CD8-positive, alpha-beta memory T cell (primary cell): Measurements from ENCODE around the gene TMEM14C. TPM values are rescaled to one million over a fixed set of nuclear protein-coding genes. Genes with fewer than 3 reads are reported as not detected.

Source experiments
- CTCF ChIA-PET: fragments of 350-600 bp; sonication (Branson Sonifier 250); formaldehyde crosslinking; loops from one replicate; lab custom pipeline; 2021; ENCODE audit warnings: antibody characterized with exemption; lab: Charles Lee
- POLR2A ChIA-PET: fragments of 350-600 bp; sonication (Branson Sonifier 250); formaldehyde crosslinking; loops from one replicate; lab custom pipeline; 2021; ENCODE audit warnings: antibody characterized with exemption; lab: Charles Lee
- DNase-seq, 5 donors: peaks; one replicate each; pipeline versions ENCODE4 v3.0.0 to v3.0.0-alpha.2; 2020 to 2022; ENCODE audit warnings: mixed read lengths in 1 of 5
- H3K27ac ChIP-seq: one replicate; pipeline ENCODE4 v1.7.0; 2013; ENCODE audit warnings: low read depth, mild to moderate bottlenecking, low read length, moderate library complexity
- H3K27me3 ChIP-seq: 2 replicates; pipeline ENCODE4 v1.7.0; 2013; ENCODE audit warnings: low read length, mild to moderate bottlenecking; ENCODE audit not compliant: insufficient read depth, poor library complexity, severe bottlenecking
- H3K36me3 ChIP-seq: 2 replicates; pipeline ENCODE4 v1.7.0; 2013; ENCODE audit warnings: mild to moderate bottlenecking, low read length, moderate library complexity; ENCODE audit not compliant: insufficient read depth
- H3K4me1 ChIP-seq: 2 replicates; pipeline ENCODE4 v1.7.0; 2013; ENCODE audit warnings: mild to moderate bottlenecking, low read length, moderate library complexity; ENCODE audit not compliant: insufficient read depth
- H3K4me3 ChIP-seq: 2 replicates; pipeline ENCODE4 v1.7.0; 2013; ENCODE audit warnings: mild to moderate bottlenecking, low read length
- H3K9me3 ChIP-seq: 2 replicates; pipeline ENCODE4 v1.7.0; 2013; ENCODE audit warnings: mild to moderate bottlenecking, low read length
- H3K27ac Mint-ChIP-seq, 8 donors: one replicate each; pipeline ENCODE4 v1.8.0; 2020 to 2021; ENCODE audit warnings: mixed read lengths in 8 of 8, mild to moderate bottlenecking in 6 of 8, inconsistent platforms in 3 of 8, moderate library complexity in 3 of 8
- H3K27me3 Mint-ChIP-seq, 2 donors: one replicate each; pipeline ENCODE4 v1.8.0; 2020 to 2021; ENCODE audit warnings: mixed read lengths in 2 of 2, mild to moderate bottlenecking in 1 of 2, moderate library complexity in 1 of 2
- H3K36me3 Mint-ChIP-seq, 3 donors: one replicate each; pipeline ENCODE4 v1.8.0; 2020 to 2021; ENCODE audit warnings: mixed read lengths in 3 of 3, inconsistent platforms in 1 of 3, mild to moderate bottlenecking in 1 of 3
- H3K4me1 Mint-ChIP-seq, 3 donors: one replicate each; pipeline ENCODE4 v1.8.0; 2020 to 2021; ENCODE audit warnings: mixed read lengths in 3 of 3, inconsistent platforms in 1 of 3, mild to moderate bottlenecking in 1 of 3
- H3K4me3 Mint-ChIP-seq, 7 donors: one replicate each; pipeline ENCODE4 v1.8.0; 2020 to 2021; ENCODE audit warnings: mixed read lengths in 7 of 7, mild to moderate bottlenecking in 6 of 7, moderate library complexity in 4 of 7, inconsistent platforms in 2 of 7
- H3K9me3 Mint-ChIP-seq, 5 donors: one replicate each; pipeline ENCODE4 v1.8.0; 2020 to 2022; ENCODE audit warnings: mixed read lengths in 5 of 5, mild to moderate bottlenecking in 3 of 5, moderate library complexity in 2 of 5, inconsistent platforms in 1 of 5
- polyA plus RNA-seq: library from polyadenylated mRNA; unstranded; fragments of 300-500 nt; fragmentation: Illumina TruSeq; gene quantifications from one replicate; pipeline ENCODE4 v1.2.3, GENCODE V29; 2021
- total RNA-seq, 2 experiments: library from RNA; stranded (reverse); gene quantifications; one replicate each; pipeline ENCODE4 v1.2.3, GENCODE V29; 2021

Gene TMEM14C
- total and polyA plus RNA-seq, 3 experiments from 2014 or later = 62.8 to 79.8 (median 68.0) TPM

DNA sequence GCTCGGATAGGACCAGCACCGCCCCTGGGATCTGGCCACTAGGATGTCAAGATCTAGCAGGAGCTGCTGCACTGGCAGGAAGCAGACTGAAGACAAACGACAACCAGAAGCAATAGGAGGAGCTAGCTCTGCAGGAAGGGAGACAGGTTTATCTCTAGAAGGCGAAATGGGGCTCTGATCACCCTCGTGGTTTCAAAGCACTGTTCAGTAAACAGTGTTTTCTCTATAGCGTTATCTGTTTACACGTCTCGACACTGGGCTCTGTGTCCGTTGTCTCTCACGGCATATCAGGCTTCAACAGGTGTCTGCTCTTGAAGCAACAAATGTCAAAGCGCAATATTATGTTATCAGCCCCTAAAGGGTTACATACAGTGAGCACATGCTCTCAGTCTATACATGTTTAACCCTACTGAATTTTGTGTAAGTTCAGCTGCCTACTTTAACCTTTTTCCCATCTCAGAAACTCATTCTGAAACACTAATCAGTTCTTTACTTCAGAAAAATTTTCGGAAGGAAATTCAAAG is 48.6 kb downstream of the TMEM14C start:
- H3K4me3 ChIP-seq = no peak overlapping the region
- peaks cover 0 to 5% (median 4%) of the 10 kb centered on the region in 3 donors for H3K4me1 Mint-ChIP-seq
- POLR2A ChIA-PET = no interaction called here
- H3K36me3 ChIP-seq = no peaks in the 10 kb centered on the region
- H3K27ac ChIP-seq = no peak overlapping the region
- CTCF ChIA-PET = no interaction called here
- no peaks in the 10 kb centered on the region for H3K9me3 Mint-ChIP-seq
- no peaks in the 10 kb centered on the region for H3K27me3 ChIP-seq
- peak overlapping the region in 2 of 8 donors; percentile 1 to 83 for H3K27ac Mint-ChIP-seq
- H3K4me1 ChIP-seq = no peaks in the 10 kb centered on the region
- H3K36me3 Mint-ChIP-seq = peaks cover 13 to 55% (median 22%) of the 10 kb centered on the region in 3 donors
- H3K27me3 Mint-ChIP-seq = no peaks in the 10 kb centered on the region
- H3K9me3 ChIP-seq = no peaks in the 10 kb centered on the region
- H3K4me3 Mint-ChIP-seq = no peak overlapping the region
- no peak for DNase-seq

DNA sequence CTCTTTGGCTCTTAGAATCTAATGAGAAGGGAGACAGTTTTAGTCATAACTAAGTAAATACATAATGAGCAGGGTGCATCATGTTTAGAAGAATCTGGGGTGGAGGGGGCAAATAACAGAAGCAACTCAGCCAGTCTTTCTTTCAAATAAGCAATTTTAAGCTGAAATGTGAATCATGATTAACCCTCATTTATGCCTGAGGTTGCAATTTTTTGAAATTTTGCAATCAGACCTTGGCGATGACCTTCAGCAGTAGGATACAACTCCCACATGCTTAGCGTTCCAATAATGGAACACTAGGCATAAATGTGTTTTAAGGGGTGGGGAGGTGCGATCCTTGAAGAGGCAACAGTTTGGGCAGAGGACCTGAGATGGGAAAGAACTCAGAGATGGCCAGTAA is 55.4 kb downstream of the TMEM14C start:
- H3K27me3 ChIP-seq = no peaks in the 10 kb centered on the region
- no peaks in the 10 kb centered on the region for H3K9me3 Mint-ChIP-seq
- POLR2A ChIA-PET = no interaction called here
- H3K4me3 Mint-ChIP-seq = no peak overlapping the region
- no peak overlapping the region for H3K27ac ChIP-seq
- no peaks in the 10 kb centered on the region for H3K4me1 ChIP-seq
- H3K4me3 ChIP-seq = no peak overlapping the region
- CTCF ChIA-PET = no interaction called here
- H3K9me3 ChIP-seq = no peaks in the 10 kb centered on the region
- H3K36me3 ChIP-seq = no peaks in the 10 kb centered on the region
- H3K4me1 Mint-ChIP-seq = peaks cover 0 to 10% (median 3%) of the 10 kb centered on the region in 3 donors
- peaks cover 19 to 45% (median 20%) of the 10 kb centered on the region in 3 donors for H3K36me3 Mint-ChIP-seq
- no peak for DNase-seq
- H3K27me3 Mint-ChIP-seq = no peaks in the 10 kb centered on the region
- no peak overlapping the region for H3K27ac Mint-ChIP-seq

DNA sequence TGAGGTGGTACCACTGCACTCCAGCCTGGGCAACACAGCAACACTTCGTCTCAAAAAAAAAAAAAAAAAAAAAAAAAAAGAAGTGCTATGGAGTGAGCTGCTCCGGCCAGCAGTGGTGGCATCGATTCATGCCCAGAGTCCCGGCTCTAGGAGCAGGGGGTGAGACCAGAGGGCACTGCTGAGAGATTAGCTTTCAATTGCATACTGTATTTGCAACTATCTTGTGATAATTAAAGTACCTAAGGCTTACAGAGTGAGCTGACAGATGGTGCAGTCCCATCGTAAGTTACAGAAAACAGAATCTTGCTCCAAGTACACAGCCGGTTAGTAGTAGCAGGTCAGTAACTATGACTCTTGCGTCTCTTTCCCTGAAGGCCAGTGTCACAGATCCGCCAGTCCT is 56.2 kb downstream of the TMEM14C start:
- H3K27ac Mint-ChIP-seq = no peak overlapping the region
- no peaks in the 10 kb centered on the region for H3K9me3 Mint-ChIP-seq
- no peak overlapping the region for H3K27ac ChIP-seq
- no peak overlapping the region for H3K4me3 ChIP-seq
- H3K9me3 ChIP-seq = no peaks in the 10 kb centered on the region
- no peaks in the 10 kb centered on the region for H3K27me3 Mint-ChIP-seq
- H3K36me3 ChIP-seq = no peaks in the 10 kb centered on the region
- peaks cover 0 to 10% (median 5%) of the 10 kb centered on the region in 3 donors for H3K4me1 Mint-ChIP-seq
- no peaks in the 10 kb centered on the region for H3K27me3 ChIP-seq
- ChIA-PET CTCF (no interaction called here), POLR2A (no interaction called here)
- no peak overlapping the region for H3K4me3 Mint-ChIP-seq
- H3K4me1 ChIP-seq = no peaks in the 10 kb centered on the region
- DNase-seq = no peak
- H3K36me3 Mint-ChIP-seq = peaks cover 20 to 48% (median 22%) of the 10 kb centered on the region in 3 donors

Other genes starting within 250 kb of the TMEM14C start
- 1 to 10 TPM; 1.3 to 1.4 TPM for gene GCNT2, start 201.7 kb upstream of the TMEM14C start, total RNA-seq
- gene GCNT2, start 201.7 kb upstream of the TMEM14C start, polyA plus RNA-seq = 1.4 TPM
- 1 to 10 TPM; 6.8 to 7.4 TPM for gene C6orf52, start 28.5 kb upstream of the TMEM14C start, total RNA-seq
- gene C6orf52, start 28.5 kb upstream of the TMEM14C start, polyA plus RNA-seq = not detected
- 10 to 100 TPM; 57.1 to 58.0 TPM for gene PAK1IP1, start 28.1 kb upstream of the TMEM14C start, total RNA-seq
- 18.8 TPM for gene PAK1IP1, start 28.1 kb upstream of the TMEM14C start, polyA plus RNA-seq
- gene TMEM14B, start 24.7 kb downstream of the TMEM14C start, total RNA-seq = 10 to 100 TPM; 82.0 to 85.1 TPM
- gene TMEM14B, start 24.7 kb downstream of the TMEM14C start, polyA plus RNA-seq = 188 TPM
- 1 to 10 TPM; 1.8 to 2.3 TPM for gene MAK, start 115.5 kb downstream of the TMEM14C start, total RNA-seq
- not detected for gene MAK, start 115.5 kb downstream of the TMEM14C start, polyA plus RNA-seq
- gene GCM2, start 159.0 kb downstream of the TMEM14C start, total RNA-seq = not detected
- not detected for gene GCM2, start 159.0 kb downstream of the TMEM14C start, polyA plus RNA-seq
- gene SYCP2L, start 164.0 kb downstream of the TMEM14C start, total RNA-seq = not detected
- not detected for gene SYCP2L, start 164.0 kb downstream of the TMEM14C start, polyA plus RNA-seq